NCI-H1105 (cell line): ENCODE results near the gene TGFBR3.
"Not testable (repeated sequence)": the region's sequence is repeated elsewhere in the genome, so short reads cannot be mapped to it uniquely, and the experiment has no call there.

ENCODE experiments used
- DNase-seq: peaks from one replicate; lab custom pipeline; 2025; lab: John Stamatoyannopoulos, UW

Gene TGFBR3

GRCh38 chr1:91682882-91683597 lies 202.9 kb downstream of the TGFBR3 start:
- DNase-seq: no peak

GRCh38 chr1:91680556-91681155 lies 205.3 kb downstream of the TGFBR3 start:
- no peak for DNase-seq

DNA sequence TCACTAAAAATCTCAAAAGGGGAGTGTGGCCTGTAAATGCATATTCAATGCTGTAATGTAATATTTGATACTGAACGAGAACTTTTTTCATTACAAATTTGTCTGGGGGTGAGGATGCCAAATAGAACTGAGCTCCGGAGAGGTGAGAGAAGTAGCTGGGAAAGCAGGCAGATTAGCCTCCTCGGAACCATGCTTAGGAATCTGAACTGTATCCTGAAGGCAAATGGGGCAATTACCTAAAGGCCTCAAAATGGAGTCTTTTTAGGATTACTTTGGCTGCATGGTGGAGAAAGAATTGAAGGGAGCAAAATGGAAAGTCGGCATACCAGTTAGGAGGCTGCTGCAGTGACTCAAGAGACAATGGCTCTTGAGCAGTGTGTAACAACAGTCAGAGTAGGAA lies 206.5 kb downstream of the TGFBR3 start:
- no peak for DNase-seq

DNA sequence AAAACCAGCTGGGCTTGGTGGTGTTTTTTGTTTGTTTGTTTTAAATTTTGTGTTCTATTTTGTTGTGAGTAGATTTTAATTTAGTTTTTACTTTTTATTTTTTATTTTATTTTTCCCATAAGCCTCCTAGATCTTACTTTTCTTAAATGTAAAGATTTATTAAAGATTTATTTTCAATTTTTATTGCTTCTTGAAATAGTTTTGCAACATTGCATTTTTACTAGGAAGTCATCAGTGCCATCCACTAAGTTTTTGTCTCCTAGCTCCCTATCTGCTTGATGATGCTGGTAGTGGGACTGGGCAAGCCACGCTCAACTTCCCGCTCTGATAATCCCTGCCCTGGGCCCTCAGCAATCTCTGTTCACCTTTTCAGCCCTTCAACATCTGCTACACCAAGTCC lies 209.9 kb downstream of the TGFBR3 start:
- no peak for DNase-seq

- DNase-seq: no peak
Measured at GRCh38 chr1:91674107-91674506, 211.8 kb downstream of the TGFBR3 start.

DNA sequence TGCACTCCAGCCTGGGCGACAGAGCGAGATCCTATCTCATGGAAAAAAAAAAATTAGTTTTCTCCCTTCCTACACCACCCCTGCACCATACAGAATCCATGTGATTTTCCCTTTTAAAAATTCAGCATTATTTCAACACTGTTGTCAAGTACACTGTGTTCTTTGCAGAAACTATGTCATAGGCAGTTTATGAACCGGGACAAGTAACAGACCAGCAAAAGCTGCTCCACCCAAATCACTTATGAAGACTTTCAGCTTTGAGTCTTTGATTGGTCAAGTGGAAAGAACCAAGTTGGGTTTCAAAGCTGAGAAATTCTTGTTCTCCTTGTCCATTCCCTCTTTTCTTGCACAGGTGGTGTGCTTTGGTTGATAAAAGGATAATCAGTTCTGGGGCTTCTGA lies 212.3 kb downstream of the TGFBR3 start:
- DNase-seq: no peak

DNA sequence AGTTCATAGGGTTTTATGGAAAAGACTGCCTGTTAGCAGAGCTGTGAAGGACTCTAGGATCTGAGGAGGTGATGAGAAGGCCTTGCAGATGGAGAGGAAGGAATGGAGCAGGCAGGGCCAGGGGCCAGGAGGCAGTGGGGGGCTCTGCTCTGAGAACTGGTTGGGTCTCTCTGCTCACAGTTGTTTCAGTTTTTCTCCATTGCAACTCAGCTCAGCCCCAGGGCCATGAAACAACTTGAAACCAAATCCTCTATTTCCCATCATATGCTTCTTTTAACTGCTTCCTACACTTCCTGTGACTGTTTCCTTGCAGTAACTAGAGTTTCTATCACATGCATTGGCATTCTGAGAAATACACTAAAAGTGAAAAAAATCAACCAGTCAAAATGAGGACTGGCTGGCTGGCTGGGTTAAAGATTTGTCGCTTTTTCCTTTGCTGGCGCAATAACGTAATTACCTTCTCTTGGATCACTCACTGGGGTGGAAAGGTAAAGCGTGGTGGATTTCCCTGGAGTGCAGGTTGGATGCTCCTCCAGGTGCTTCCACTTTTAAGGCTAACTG lies 213.3 kb downstream of the TGFBR3 start:
- DNase-seq: no peak

DNA sequence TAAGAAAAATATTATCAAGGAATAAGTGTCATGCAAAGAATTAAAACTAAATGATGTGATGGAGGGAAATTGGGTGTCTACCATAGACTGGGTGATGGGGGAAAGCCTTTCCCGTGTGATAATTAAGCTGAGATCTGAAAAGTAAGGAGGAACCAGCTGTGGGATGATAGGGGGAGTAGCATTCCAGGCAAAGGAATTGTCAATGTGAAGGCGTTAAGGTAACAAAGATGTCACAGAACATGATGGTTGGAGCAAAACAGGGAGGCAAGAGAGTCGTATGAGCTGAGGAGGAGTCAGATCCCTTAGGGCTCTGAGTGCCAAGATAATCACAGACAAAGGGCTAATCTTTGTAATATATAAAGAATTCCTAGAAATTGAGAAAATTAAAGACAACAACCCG lies 215.2 kb downstream of the TGFBR3 start:
- no peak for DNase-seq

DNA sequence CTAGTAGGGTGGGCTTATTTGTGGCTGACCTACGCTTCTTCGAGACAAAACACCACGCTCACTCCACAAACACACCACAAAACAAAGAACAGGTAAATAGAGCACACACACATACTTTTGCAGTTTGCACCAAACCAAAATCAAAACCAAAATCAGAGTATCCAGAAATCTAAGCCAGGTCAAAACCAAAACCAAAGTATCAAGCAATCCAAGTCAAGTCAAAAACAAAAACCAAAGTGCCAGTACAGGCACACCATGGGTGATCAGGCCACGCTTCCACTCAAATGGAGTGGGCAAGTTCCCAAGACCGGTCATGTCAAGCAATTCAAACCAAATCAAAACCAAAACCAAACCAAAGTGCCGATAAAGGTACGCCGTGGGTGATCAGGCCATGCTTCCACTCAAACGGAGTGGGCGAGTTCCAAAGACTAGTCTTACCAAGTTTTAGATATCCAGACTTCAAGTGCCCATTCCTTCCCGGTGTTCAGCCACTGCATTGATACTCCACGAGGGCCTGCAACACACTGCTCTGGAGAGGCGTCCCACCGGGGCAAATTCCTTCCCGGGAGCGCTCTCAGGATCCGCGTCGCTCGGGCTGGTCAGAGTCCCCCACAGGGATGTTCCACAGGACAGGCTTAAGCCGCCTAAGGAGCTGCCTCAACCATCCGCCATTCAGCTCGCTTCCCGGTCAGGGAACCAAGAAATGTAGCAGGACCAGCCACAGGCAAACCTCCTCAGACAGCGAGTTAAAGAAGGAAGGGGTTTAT lies 216.2 kb downstream of the TGFBR3 start:
- DNase-seq: no peak

DNA sequence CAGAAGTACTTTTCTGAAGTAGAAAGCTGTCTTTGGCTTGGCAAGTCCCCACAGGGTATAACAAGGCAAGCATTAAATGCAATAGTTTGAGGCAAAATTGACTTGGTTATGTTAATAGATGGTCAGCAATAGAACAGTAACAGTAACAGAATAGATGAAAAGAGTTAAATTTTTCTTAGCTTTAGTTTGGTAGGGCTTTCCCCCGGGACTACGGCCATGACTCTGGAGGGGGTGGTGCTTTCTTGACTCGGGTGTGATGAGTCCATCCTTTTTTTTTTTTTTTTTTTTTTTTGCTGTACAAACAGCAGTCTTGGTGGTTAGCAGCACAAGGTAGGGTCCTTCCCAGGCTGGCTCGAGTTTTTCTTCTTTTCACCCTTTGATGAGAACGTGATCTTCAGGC lies 219.3 kb downstream of the TGFBR3 start:
- not testable (repeated sequence) for DNase-seq

- DNase-seq: no peak
Measured at GRCh38 chr1:91661121-91661520, 224.8 kb downstream of the TGFBR3 start.

DNA sequence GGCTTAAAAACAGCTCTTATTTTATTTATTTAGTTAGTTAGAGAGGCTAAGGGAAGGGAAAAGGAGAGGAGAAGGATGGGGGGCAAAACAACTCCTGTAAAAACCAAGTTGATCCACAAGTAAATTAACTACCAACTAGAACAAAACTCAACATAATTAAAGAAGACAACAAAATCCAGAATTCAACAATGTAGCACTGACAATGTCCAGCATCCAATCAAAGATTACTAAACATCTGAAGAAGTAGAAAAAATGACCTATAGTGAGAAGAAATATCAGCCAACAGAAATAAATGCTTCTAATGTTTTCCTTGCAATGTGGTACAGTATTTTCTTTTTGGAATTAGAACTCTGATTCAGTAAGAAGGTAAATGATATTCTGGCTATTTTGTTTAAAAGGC lies 225.2 kb downstream of the TGFBR3 start:
- no peak for DNase-seq

DNA sequence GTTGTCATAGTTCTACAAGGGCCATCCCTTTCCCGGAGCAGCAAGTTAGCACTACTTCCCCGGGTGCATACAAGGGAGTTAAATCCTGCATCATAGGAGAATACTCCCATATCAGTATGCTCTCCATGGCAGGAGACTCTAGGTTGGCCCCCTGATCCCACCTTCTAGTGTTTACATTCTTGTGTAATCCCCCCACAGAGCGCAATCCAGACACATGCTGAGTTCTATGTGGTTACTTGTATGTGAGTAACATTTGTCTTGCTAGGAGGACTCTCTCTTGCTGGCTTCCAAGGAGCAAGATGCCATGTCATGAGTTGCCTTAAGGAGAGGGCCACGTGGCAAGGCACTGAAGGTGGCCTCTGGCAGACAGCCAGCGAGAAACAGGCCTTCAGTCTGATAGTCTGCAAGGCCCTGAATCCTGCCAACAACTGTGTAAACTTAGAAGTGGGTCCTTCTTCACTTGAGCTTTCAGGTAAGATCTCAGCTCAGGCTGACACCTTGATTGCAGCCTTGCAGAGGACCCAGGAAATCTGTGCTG lies 230.0 kb downstream of the TGFBR3 start:
- DNase-seq: no peak

- no peak for DNase-seq
Measured at GRCh38 chr1:91653183-91653582, 232.8 kb downstream of the TGFBR3 start.

- no peak for DNase-seq
Measured at GRCh38 chr1:91651661-91652071, 234.3 kb downstream of the TGFBR3 start.

DNA sequence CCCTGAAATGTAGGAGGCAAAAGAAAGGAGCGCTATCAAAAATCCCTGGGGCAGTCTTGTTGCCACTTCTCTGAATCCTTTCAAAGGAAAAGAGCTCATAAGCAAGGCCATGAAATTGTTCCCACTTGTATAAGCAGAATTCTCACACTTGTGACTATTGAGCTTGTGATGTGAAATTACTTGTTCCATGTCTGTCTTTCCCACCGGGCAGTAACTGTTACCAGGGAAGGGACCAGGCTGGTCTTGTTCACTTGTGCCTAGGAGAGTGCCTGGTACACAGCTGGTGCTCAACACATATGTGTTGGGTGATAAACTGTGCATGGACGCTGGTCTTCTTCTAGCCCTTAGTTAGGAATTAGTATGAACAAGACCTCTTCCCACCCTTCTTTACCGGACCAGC lies 234.7 kb downstream of the TGFBR3 start:
- no peak for DNase-seq

DNA sequence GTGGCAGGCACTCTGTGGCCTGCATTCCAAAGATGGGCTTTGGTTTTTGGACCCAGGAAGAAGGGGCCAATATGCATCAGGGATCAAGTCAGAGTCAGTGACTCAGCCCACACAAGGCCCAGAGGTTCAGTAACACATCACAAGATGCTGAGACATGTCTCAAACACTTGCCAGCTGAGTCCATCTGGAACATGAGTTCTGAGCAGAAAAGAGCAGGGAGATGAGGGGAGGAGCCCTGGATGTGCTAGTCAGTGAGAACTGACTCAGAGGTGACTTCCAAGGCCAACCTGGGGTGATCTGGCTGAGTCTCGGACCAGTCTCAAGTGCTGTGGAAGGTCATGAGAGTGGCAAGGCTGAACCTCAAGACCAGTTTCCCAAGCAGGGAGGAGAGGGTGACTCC lies 235.2 kb downstream of the TGFBR3 start:
- DNase-seq: no peak

DNA sequence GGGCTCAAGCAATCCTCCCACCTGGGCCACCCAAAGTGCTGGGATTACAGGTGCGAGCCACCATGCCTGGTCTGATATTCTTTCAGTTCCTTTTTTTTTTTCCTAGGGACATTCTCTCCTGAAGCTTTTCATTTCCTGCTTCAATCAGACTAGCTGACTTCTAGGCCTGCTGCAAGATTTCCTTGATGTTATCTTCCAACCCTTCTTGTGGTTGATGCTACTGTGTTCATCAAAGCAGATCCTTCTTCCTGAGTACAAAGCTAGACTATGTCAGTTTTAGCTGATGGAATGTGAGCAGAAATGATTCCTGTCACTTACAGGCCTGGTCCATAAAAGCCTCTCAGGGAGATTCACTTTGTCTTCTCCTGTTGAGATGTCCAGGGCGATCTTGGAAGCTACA lies 238.9 kb downstream of the TGFBR3 start:
- DNase-seq: no peak

DNA sequence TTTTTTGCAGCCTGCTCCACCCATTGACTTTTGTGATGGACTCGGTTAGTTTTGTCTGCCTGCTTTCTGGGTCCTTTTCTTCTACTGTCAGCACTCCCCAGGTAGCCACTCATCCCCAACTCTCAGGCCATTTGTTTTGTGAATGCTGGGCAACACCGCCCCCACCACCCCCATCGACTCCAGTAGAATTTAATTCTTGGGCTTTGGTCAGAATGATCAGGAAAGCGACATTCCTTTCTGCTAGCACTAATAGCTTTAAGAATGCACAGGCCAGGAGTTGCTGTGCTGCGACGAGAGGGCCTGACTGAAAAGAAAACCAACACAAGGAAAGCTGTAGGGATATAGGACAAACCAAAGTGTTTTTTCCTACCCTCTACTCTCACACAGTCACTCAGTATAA lies 240.9 kb downstream of the TGFBR3 start:
- DNase-seq: no peak

DNA sequence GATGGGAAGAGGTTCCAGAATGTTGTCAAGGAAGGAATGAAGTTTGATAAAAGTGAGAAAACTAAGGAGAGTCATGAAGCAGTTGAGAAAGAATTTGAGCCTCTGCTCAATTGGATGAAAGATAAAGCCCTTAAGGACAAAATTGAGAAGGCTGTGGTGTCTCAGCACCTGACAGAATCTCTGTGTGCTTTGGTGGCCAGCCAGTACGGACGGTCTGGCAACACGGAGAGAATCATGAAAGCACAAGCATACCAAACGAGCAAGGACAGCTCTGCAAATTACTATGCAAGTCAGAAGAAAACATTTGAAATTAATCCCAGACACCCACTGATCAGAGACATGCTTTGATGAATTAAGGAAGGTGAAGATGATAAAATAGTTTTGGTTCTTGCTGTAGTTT lies 242.5 kb downstream of the TGFBR3 start:
- DNase-seq: no peak

DNA sequence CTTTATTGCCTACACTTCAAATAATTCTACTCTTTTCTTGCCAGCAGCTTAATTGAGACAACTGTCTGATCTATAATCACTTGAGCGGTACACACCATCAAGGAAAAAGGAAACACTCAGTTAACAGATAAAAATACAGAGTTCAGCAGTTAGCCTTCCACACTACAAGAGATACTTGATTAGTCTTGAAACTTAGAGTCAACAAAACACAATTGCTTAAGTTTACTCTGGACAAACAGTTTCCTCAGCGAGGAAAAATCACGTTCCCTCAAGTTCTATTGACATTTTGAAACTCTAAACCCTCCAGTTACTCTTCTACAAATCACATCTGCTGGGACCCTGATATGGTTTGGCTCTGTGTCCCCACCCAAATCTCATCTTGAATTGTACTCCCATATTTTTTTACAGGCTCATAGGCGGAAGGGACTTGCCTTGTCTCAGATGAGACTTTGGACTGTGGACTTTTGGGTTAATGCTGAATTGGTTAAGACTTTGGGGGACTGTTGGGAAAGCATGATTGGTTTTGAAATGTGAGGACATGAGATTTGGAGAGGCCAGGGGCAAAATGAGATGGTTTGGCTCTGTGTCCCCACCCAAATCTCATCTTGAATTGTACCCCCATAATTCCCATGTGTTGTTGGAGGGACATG lies 244.9 kb downstream of the TGFBR3 start:
- no peak for DNase-seq

DNA sequence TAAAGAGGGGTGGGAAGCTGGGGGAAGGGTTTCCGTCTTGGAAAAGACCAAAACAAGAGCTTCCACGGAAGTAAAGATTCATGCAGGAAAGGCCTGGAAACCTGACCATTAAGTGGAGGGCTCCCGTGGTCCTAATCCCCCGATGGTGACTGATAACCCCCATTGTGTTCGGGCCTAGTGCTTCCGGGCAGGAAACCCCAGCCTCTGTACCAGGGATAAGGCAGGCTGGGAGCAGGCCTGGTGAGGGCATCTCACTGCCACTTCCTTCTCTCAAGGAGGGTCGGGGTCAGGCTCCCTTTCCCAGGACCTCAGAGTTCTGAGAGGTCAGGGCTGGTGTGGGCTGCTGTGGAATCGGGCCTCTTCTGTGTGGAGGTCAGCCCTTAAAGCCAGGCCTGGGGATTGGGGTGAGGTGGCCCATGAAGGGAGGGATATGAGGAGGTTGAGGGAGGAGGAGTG lies 248.4 kb downstream of the TGFBR3 start:
- no peak for DNase-seq
